Stimulated activated CD4-positive, alpha-beta T cell treated with anti-CD3 and anti-CD28 coated beads, Interleukin-1b, Interleukin-23, amount 100 ng/mL, for 48 hours (primary cell): ENCODE results near the gene ERGIC3.
A peak's percentile ranks its signal among the peaks of the same experiment; 100 is the strongest.
"Not testable (repeated sequence)": the region's sequence is repeated elsewhere in the genome, so short reads cannot be mapped to it uniquely, and the experiment has no call there.

Experiments used
- DNase-seq: peaks from one replicate; pipeline ENCODE4 v3.0.0-alpha.2; 2020

Gene ERGIC3

DNA sequence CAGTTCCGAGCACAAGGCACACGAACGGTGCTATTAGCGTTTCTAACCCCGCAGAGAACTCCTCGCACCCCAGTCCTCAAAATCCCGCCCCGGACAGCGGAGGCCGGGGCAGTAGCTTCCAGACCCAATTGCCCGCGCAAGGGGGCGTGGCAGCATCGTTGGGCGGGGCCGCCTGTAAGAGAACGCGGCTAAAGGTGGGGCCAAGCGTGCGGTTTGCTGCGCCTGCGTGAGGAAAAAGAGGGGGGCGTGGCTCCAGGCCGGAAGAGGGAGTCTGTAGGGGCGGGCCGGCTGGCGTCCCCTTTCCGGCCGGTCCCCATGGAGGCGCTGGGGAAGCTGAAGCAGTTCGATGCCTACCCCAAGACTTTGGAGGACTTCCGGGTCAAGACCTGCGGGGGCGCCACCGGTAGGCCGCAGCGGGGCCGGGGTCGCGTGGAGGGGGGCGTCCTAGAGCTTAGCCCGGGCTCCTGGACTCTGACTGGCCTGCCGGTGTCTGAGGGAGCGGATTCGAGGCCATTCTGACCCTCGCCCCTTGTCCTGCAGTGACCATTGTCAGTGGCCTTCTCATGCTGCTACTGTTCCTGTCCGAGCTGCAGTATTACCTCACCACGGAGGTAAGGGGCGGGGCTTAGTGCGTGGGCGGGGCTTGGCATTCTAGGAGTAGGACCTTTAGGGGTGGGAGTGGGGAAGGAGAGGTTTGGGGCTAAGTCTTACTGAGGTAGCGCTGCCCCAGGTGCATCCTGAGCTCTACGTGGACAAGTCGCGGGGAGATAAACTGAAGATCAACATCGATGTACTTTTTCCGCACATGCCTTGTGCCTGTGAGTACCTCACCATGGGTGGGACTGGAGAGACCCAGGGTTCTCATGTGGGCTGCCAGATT is at the start of gene ERGIC3:
Gene ERGIC3, plus strand, starts transcription at position 296 of the 880 bp plus-strand sequence. Its CDS starts 20 bp downstream, at position 316.
- peak; percentile 98 for DNase-seq

DNA sequence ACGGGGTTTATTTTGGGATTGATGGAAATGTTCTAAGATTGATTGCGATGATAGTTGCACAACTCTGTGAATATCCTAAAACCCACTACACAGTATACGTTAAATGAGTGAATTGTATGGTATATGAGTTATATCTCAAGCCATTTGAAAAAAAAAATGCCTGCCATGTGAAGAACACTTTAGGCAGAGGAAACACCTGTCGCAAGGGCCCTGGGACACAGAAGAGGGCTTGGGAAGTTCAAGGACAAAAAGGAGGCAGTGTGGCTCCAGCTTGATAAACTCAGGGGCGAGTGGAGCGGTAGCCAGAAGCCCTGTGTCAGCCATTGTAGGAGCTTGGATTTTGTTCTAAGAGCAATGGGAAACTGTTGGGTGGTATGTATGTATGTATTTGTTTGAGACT is 49.5 kb upstream of the ERGIC3 start:
- no peak for DNase-seq

DNA sequence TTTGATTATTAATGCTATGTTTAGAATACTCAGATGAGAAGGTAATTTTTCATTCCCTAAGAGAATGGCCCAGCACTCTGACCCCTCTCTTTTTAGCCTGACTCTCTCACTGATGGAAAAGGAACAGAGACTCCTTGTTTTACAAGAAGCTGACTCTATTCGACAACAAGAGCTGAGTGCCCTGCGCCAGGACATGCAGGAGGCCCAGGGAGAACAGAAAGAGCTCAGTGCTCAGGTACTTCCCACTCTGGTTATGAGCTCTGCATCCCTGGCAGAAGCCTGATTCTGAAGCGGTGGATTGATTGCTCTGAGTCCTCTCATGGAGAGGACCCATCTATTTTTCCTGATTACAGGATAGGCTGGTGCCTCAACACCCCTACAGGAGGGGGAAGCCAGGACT is 45.4 kb upstream of the ERGIC3 start:
- no peak for DNase-seq

DNA sequence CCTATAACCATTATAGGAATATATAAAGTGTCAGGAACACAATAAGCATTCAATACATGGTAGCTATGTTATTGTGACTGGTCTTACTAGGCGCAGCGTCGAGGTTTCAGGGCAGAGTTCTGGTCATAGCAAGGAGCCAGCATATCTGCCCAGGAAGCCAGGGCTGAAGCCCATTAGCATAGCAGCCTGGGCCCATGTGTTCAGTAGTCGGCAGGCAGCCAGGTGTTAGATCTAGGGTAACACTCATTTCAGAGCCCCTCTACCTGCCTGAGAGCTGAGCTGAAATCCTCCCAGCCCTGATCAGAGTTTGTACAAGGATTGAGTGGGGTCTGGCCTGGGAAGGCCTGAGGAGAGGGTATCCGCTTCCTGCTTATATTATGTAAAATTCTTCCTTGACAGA is 44.6 kb upstream of the ERGIC3 start:
- DNase-seq: no peak

DNA sequence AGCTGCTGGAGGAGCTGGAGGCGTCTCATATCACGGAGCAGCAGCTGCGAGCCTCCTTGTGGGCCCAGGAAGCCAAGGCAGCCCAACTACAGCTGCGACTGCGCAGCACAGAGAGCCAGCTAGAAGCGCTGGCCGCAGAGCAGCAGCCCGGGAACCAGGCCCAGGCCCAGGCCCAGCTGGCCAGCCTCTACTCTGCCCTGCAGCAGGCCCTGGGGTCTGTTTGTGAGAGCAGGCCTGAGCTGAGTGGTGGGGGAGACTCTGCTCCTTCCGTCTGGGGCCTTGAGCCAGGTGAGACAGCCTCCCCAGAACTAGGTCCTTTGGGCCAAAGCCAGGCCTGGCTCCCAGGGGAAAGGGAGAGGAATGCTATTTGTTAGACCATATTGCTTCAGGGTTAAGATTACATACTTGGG is 44.1 kb upstream of the ERGIC3 start:
- DNase-seq: no peak

DNA sequence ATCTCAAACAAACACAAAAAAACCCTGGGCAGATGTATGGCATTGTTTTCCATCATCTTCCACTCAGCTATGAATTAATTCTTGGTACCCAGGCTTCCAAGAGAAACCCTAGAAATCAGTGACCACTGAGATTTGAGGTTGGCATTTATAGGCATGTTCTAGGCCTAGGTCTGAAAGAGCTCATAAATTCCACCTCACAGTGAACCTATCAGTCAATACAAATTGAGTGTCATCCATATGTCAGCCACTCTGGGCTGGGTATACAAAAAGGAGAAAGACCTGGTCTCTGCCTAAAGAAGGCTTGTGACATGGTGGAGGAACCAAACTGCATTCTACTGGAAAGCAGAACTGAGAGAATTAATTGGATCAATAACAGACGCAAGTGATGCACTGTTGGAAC is 42.6 kb upstream of the ERGIC3 start:
- no peak for DNase-seq

DNA sequence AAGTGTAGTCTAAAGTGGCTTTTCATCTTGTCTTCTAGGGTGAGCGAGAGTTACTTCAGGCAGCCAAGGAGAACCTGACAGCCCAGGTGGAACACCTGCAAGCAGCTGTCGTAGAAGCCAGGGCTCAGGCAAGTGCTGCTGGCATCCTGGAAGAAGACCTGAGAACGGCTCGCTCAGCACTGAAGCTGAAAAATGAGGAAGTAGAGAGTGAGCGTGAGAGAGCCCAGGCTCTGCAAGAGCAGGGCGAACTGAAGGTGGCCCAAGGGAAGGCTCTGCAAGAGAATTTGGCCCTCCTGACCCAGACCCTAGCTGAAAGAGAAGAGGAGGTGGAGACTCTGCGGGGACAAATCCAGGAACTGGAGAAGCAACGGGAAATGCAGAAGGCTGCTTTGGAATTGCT is 39.5 kb upstream of the ERGIC3 start:
- DNase-seq: no peak

DNA sequence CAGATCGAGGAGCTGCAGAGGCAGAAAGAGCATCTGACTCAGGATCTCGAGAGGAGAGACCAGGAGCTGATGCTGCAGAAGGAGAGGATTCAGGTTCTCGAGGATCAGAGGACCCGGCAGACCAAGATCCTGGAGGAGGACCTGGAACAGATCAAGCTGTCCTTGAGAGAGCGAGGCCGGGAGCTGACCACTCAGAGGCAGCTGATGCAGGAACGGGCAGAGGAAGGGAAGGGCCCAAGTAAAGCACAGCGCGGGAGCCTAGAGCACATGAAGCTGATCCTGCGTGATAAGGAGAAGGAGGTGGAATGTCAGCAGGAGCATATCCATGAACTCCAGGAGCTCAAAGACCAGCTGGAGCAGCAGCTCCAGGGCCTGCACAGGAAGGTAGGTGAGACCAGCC is 38.6 kb upstream of the ERGIC3 start:
- DNase-seq: no peak

DNA sequence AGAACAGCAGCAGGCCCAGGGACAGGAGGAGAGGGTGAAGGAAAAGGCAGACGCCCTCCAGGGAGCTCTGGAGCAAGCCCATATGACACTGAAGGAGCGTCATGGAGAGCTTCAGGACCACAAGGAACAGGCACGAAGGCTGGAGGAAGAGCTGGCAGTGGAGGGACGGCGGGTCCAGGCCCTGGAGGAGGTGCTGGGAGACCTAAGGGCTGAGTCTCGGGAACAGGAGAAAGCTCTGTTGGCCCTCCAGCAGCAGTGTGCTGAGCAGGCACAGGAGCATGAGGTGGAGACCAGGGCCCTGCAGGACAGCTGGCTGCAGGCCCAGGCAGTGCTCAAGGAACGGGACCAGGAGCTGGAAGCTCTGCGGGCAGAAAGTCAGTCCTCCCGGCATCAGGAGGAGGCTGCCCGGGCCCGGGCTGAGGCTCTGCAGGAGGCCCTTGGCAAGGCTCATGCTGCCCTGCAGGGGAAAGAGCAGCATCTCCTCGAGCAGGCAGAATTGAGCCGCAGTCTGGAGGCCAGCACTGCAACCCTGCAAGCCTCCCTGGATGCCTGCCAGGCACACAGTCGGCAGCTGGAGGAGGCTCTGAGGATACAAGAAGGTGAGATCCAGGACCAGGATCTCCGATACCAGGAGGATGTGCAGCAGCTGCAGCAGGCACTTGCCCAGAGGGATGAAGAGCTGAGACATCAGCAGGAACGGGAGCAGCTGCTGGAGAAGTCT is 37.9 kb upstream of the ERGIC3 start:
- no peak for DNase-seq

DNA sequence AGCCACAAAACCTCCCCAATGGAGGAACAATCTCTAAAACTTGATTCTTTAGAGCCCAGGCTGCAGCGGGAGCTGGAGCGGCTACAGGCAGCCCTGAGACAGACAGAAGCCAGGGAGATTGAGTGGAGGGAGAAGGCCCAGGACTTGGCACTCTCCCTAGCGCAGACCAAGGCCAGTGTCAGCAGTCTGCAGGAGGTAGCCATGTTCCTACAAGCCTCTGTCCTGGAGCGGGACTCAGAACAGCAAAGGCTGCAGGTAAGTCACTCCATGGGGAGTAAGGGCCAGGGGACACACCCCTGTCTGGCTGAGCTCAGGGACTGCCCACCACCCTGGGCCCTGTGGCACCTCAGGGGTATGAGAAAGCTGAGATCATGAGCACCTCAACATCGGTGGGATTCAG is 37.1 kb upstream of the ERGIC3 start:
- no peak for DNase-seq

DNA sequence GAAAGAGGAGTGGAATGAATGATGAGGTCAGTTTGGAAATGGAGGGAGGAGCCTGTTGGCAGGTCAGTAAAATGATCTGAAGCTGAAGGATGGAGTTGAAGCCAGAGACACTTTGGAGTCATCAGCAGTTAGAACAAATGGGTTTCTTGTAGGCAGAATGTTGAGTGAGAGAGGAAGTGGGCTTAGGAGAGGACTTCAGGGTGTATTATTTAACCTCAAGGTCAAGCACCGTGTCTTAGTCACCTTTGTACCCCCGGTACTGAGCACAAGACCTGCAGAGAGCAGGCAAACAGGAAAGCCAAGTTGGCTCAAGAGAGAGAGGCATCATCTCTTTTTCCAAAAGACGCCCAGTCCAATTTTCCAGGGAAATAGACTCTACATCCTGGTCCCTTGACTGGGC is 35.7 kb upstream of the ERGIC3 start:
- no peak for DNase-seq

DNA sequence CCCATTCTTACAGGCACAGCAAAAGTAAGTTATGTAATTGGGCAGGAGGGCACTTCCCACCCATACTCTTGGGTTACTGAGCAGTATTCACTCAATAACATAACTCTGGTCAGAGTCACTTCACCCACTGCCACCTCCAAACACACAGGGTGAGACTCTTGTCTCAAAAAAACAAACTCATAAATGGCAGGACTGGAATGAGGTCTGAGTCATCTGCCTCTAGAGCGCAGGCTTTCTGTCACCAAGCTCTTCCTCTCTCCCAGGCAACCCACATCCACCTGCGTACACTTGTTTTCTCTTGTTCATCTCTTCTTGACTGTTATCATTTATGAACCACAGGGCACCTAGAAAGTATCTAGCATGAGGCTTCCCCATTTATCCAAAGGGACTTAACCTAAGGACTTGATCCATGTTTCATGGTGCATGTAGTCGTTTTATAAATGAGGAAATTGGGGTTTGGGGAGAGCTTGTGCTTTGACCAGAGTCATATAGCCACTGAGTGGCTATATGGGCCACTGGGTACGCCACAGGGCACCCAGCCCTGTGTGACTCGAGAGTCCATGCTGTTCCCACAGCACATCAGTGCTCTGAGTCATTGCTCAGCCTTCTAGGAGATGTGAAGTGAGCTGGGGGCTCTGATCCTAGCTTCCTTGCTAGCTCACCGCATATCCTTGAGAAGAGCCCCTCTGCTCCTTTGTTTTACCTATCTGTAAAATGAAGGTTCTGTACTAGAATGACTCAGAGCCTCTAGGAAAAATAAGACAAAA is 34.8 kb upstream of the ERGIC3 start:
- DNase-seq: no peak

DNA sequence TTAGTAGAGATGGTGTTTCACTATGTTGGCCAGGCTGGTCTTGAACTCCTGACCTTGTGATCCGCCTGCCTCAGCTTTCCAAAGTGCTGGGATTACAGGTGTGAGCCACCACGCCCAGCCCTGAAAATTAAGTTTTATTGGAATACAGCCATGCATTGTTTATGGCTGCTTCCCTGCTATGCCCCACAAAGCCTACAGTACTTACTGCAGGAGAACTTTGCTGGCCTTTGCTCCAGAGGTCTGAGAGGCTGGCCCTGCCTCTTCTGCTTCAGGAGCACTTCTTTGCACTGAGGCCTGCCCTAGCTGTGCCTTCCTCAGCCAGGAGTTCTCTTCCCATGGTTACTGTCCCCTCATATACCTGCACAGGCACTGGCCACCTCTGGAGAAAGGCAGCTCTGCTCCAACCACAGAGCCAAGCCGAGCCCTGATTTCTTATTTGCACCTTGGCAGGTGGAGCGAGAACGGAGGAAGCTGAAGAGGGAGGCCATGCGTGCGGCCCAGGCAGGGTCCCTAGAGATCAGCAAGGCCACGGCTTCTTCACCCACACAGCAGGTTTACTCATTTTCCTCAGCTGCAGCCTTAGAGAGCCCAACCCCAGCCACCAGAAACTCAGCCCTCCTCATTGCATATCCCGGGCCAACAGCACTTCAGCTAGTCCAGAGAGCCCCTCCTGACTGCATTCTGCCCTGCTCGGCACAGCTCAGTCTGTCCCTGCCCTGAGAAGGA is 33.2 kb upstream of the ERGIC3 start:
- no peak for DNase-seq

DNA sequence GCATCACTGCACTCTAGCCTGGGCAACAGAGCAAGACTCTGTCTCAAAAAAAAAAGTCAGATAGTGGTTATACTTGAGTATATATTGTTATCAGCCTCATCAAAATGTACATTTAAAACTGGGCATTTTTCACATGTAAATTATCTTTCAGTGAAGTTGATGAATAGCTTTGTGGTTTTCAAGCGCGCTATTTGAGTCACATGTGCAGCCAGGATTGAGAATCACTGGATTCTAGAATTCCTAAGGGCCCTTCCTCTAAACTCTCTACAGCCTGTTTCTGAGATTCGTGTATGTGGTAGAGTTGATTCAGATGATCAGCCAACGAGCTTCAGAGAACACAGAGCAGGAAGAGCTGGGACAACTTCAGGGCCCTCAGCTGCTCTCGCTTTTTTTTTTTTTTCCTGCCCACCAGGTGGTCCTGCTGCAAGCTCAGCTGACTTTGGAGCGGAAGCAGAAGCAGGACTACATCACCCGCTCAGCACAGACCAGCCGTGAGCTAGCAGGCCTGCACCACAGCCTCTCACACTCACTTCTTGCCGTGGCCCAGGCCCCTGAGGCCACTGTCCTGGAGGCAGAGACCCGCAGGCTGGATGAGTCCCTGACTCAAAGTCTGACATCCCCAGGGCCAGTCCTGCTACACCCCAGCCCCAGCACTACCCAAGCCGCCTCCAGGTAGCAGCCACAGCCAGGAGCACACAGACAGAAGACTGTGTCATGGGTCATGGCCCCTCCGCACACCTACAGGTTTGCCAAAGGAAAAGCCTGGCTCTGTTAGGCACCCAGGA is 30.7 kb upstream of the ERGIC3 start:
- DNase-seq: no peak

DNA sequence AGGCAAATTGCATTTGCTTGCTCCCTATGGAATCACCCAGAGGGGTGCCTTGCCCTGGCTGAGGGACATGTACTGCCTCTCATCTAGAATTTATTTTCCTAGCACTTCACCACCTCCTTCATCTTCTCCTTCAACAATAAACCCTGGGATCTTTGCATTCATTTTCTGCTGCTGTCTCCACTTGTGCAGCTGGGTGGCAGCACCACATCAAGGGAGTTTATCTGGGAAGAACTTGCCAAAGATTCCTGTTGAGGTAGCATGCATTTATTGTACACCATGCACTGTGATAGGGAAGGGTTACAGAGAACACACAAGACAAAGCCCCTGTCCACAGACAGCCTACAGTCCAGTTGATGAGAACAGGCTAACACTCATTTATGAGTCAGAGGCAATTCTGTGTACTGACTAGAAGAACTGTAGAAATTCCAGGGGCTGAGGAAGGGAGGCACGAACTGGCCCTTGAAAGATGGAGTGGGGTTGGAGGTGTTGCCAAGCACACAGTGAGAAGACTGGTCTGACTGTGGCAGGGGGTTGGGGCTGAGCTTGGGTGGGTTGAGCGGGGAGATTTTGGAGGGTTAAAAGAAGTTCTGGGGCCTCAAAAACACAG is 30.0 kb upstream of the ERGIC3 start:
- no peak for DNase-seq

DNA sequence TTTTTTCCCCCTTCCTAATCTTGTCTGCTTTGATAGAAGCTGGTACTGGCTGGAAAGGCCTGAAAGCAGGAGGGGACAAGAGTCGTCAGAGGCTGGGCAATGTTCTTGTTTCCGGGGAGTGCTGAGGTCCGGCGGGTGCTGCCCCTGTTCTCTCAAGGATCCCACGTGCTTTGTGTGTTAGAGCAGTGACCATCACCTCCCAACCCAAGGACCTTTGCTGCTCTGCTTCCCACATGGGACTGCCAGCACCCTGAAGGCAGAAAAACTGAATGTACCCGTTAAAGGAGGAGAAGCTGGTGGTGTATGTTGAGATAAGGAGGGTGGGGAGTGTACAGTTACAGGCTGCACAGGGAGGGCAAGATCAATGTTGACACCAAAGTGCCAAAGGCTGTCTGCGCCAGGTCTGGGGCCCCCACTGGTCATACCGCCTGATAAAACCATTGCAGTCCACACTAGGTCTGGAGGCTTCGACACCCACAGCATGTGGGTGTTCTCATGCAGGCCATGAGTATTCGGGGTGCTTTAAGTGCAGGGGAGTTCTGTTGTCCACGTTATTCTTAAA is 27.4 kb upstream of the ERGIC3 start:
- DNase-seq: no peak

DNA sequence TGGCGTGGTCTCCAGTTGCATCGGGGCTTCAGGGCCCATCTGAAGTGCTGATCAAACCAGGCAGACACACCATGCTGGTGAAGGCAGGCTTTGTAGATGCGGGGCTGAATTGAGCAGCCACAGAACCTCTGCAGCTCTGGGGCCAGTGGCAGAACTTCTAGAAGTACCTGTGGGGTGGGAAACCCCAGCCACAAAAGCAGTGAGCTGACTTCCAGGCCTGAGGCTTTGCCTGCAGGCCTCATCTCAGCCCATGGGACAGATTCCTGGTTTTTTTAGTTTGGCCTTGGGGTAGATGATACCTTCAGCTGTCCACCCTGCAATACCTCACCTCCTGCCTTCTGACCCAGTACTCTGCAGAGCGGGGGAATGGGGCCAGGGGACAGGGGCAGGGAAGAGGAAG is 26.5 kb upstream of the ERGIC3 start:
- DNase-seq: no peak

DNA sequence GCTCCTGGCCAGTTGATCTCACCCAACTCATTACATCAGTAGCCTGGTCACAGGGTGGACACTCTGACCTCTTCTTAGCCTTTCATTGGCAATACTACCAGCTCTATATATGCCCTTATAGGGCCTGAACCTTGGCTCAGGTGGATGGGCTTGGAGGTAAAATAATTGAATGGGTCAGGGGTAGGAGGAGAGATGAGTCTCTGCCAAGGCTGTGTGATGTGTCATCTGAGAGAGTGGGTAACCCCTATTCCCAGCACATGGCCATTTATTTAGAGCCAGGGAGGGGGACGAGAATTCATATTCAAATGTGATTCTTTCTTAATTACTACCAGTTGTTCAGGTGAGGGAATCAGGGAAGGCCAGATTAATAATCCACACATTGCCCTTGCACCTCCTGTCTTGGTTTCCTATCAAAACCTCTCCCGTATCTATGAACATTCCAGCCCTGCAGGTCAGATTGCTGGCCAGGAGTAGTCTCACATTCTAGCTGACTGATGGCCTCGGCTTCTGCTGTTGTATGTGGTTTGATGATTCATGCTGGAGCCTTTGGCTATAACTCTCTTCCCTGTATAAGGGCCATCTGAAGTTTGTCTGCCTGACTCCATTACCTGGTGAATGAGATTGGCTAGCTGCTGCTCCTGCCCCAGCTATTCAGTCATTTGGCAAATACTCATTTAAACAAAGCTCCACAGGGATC is 25.8 kb upstream of the ERGIC3 start:
- DNase-seq: no peak

DNA sequence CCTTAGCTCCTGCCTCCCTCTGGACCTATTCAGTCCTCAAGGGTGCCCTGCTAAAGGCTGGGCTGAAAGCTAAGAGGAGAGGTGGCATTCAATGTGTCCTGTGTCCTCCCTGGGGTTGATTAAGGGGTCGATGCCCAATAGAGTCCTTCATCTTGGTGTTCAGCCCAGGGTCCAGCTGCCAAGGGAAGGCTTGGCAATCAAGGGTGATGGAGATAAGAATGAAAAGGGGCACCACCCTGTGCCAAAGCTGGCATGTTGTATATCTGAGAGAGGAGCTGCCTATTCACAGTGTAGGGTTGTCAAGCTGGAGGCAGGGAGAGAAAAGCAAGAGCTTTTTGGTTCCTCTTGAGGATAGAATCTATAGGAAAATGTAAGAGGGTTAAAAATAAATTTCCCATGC is 24.8 kb upstream of the ERGIC3 start:
- DNase-seq: no peak

DNA sequence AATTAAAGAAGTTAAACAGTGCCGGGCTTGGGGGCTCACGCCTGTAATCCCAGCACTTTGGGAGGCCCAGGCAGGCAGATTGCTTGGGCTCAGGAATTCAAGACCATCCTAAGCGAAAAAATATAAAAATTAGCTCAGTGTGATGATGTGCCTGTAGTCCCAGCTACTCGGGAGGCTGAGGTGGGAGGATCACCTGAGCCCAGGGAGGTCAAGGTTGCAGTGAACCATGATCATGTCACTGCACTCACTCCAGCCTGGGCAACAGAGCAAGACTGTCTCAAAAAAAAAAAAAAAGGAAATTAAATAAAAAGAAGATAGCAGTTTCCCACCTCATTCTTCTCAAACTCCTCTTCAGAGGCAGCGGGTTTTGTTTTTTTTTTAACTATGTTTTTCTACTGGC is 24.1 kb upstream of the ERGIC3 start:
- not testable (repeated sequence) for DNase-seq

DNA sequence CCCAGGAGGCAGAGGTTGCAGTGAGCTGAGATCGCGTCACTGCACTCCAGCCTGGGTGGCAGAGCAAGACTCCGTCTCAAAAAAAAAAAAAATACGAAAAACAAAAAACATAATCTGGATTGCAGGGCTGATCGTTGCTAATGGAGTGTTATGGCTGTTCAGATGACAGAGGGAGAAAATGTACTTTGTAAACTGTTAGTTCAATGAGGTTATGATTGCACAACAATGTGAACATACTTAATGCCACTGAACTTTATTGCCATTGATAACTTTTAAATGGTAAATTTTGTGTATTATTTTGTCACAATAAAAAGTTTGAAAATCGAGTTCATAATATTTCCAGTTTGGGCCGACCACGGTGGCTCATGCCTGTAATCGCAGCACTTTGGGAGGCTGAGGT is 22.9 kb upstream of the ERGIC3 start:
- no peak for DNase-seq
